ENCODE results near the gene CCDC57. TPM values are rescaled to one million over a fixed set of nuclear protein-coding genes. Genes with fewer than 3 reads are reported as not detected.

Gene CCDC57
- polyA plus RNA-seq, 1 donor: 45.6 TPM

DNA sequence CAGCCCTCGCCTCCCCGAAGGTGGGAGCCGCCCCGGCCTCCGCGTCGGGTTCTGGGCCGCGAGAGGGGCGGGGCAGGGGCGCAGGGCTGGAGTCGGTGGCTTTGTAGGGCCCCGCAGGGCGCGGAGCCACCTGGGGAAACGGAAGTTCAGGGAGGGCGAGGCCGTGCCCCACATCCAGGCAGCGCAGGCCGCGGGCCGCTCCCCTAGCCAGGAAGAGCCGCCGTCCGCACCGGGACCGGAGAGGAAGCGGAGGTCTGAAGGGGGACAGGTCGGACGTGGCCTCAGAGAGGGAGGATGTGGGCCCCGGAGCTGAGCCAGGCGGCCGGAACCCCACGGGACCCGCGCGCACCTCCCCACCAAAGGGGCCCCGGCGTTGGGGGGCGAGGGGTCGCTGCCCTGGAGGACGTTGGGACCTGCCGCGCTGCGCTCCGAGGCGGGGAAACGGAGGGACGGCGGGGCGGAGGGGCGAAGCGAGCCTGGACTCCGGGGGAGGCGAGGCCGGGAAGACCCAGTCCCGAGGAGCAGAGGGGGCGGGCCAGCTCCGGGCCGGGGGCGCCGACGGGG lies 15.7 kb upstream of the CCDC57 start:
- DNase-seq: peak; percentile 60 to 83
- no CpG with 5 or more reads among the region's 63 CpGs for WGBS (ENCODE audit: insufficient coverage, low lambda C conversion rate)
- Histone ChIP-seq H3K27me3 (ENCODE audit: control insufficient read depth, insufficient read depth, low read length) (peaks cover 14% of the 10 kb centered on the region), H3K36me3 (ENCODE audit: control insufficient read depth, insufficient read depth, low read length) (no peaks in the 10 kb centered on the region), H3K4me3 (ENCODE audit: low read length) (peak overlapping the region; percentile 59), H3K9me3 (ENCODE audit: control insufficient read depth, low read depth, low read length) (peaks cover 12% of the 10 kb centered on the region), H3K27ac (ENCODE audit: low read length) (peak overlapping the region; percentile 51), H3K4me1 (ENCODE audit: control insufficient read depth, insufficient read depth, low read length) (peaks cover 31% of the 10 kb centered on the region)

DNA sequence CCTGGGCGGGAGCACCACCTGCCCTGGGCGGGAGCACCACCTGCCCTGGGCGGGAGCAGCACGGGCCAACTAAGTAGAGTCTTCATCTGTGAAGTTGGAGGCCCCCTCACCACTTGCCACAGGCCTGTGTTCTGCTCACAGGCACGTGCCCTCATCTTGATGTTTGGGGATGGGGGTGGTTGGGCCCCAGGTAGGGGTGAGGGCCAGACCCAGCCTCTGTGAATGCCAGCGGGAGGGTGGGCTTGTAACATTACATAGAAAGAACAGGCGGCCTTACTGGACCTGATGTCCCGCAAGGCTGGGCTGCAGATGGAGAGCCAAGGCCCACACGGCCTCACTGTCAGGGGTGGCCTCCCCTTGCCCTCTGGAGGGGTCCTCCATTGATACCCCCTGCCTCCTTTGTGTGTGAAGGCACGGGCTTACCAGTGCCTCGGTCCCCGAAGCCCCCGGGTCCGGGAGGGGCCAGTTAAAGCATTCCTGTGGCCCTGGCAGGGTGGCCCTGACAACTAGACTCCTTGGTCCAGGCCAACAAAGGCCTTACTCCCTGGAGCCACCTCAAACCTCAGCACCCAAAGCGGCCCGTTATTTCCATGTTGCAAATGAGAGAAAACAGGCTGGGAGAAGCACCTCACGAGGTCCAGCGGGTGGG lies 15.1 kb upstream of the CCDC57 start:
- H3K4me1 ChIP-seq (ENCODE audit: control insufficient read depth, insufficient read depth, low read length): peaks cover 31% of the 10 kb centered on the region
- no peak for DNase-seq
- WGBS (ENCODE audit: insufficient coverage, low lambda C conversion rate): no CpG with 5 or more reads among the region's 18 CpGs
- peak overlapping the region; percentile 51 for H3K27ac ChIP-seq (ENCODE audit: low read length)
- H3K9me3 ChIP-seq (ENCODE audit: control insufficient read depth, low read depth, low read length): peaks cover 12% of the 10 kb centered on the region
- peaks cover 14% of the 10 kb centered on the region for H3K27me3 ChIP-seq (ENCODE audit: control insufficient read depth, insufficient read depth, low read length)
- H3K36me3 ChIP-seq (ENCODE audit: control insufficient read depth, insufficient read depth, low read length): no peaks in the 10 kb centered on the region
- H3K4me3 ChIP-seq (ENCODE audit: low read length): peak overlapping the region; percentile 59

DNA sequence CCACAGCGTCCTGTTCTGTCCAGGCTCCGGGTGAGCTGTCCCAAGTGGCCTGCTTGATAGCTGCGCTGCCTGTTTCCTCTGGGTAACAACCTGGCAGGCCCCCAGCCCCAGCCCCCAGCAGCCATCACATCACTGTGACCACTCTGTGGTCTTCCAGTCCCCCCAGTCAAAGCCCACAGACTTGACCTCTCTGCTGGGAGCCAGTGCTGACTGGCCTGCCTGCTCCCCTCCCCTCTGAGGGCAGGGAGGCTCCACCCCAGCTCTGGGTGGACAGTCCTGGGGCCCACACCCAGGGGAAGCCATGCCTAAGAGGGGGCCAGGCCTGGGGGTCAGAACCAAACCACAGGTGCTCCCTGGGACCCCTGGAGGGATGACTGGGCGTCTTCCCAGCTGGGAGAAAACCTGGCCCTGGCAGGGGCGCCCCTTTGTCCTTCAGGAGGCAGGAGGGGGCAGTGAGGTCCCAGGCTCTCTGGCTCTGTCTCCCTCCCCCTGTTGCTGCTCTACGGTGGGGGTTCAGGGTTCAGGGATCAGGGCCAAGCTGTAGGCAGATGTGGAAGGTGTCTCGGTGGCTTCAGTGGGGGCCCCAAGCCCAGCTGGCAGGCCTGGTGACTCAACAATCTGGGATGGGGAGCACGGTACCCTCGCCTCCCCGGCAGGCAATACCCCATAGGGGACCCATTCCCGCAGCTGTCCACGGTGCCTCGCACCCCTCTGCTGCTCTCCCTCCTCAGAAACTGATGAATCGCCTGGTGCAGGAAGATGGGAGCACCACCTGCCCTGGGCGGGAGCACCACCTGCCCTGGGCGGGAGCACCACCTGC lies 14.4 kb upstream of the CCDC57 start:
- peaks cover 27% of the 10 kb centered on the region for H3K4me1 ChIP-seq (ENCODE audit: control insufficient read depth, insufficient read depth, low read length)
- H3K9me3 ChIP-seq (ENCODE audit: control insufficient read depth, low read depth, low read length): peaks cover 12% of the 10 kb centered on the region
- H3K27me3 ChIP-seq (ENCODE audit: control insufficient read depth, insufficient read depth, low read length): peaks cover 14% of the 10 kb centered on the region
- no CpG with 5 or more reads among the region's 16 CpGs for WGBS (ENCODE audit: insufficient coverage, low lambda C conversion rate)
- H3K4me3 ChIP-seq (ENCODE audit: low read length): no peak overlapping the region
- no peak for DNase-seq
- H3K36me3 ChIP-seq (ENCODE audit: control insufficient read depth, insufficient read depth, low read length): no peaks in the 10 kb centered on the region
- H3K27ac ChIP-seq (ENCODE audit: low read length): no peak overlapping the region

DNA sequence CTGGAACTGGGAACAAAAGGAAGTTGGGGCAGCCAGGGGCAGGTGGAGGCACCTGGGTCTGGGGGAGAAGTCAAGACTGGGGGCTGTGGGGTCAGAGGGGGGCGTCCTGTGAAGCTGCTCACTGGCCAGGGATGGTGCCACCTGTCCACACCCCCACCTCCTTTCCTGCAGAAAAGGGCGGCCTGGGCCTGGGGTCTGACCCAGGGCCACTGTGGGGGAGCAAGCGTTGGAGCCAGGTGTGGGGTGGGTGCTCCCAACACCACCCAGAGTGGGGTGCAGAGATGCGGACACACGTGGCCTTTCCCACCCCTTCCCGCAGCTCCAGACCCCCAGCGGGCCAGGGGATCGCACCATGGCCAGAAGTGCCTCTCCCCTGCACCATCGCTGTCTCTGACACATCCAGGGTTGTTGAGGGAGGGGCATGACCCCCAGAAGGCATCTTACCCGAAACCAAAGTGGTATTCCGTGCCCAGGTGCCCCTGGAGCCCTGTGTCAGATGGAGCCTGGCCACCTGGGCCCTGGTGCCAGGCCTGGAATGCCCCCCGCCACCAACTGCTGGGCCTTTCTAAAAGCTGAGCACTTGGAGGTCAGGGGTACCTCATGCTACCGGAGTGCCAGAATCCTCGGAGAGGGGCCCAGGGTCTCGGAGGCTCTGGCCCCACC lies 13.6 kb upstream of the CCDC57 start:
- Histone ChIP-seq H3K36me3 (ENCODE audit: control insufficient read depth, insufficient read depth, low read length) (no peaks in the 10 kb centered on the region), H3K4me1 (ENCODE audit: control insufficient read depth, insufficient read depth, low read length) (peaks cover 22% of the 10 kb centered on the region), H3K9me3 (ENCODE audit: control insufficient read depth, low read depth, low read length) (peaks cover 12% of the 10 kb centered on the region), H3K4me3 (ENCODE audit: low read length) (no peak overlapping the region), H3K27ac (ENCODE audit: low read length) (no peak overlapping the region), H3K27me3 (ENCODE audit: control insufficient read depth, insufficient read depth, low read length) (peaks cover 14% of the 10 kb centered on the region)
- DNase-seq: no peak
- WGBS (ENCODE audit: insufficient coverage, low lambda C conversion rate): no CpG with 5 or more reads among the region's 15 CpGs

DNA sequence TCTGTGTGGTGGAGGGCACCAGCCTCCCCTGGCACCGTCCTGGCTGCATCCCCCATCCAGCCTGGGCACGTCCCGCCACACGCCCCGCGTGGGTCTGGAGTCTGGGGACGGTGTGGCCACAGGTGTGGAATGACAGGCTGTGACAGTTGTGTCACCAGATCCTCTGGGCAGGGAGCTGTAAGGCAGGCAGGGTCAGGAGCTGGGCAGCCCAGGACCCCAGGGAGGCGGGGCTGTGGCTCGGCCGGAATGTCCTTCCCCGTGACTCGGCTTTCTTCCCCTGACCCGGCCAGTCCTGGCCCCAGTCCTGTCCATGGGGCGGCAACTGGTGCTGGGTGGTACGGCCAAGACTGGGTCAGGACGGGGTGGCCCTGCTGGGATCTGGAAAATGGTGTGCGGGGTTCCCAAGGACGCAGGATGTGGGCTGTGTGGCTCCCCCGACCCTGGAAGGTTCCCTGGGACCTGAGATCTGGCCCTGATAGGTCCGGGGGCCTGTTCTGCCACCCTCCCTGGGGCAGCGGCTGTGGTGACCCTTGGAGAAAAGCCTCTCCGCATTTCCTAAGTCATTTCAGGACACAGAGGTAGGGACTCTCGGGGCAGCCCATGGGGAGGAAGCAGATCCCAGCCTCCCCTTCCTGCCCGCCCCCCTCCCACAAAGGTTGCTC lies 12.9 kb upstream of the CCDC57 start:
- no CpG with 5 or more reads among the region's 24 CpGs for WGBS (ENCODE audit: insufficient coverage, low lambda C conversion rate)
- peaks cover 17% of the 10 kb centered on the region for H3K4me1 ChIP-seq (ENCODE audit: control insufficient read depth, insufficient read depth, low read length)
- H3K4me3 ChIP-seq (ENCODE audit: low read length): no peak overlapping the region
- peaks cover 8% of the 10 kb centered on the region for H3K9me3 ChIP-seq (ENCODE audit: control insufficient read depth, low read depth, low read length)
- no peak for DNase-seq
- H3K27me3 ChIP-seq (ENCODE audit: control insufficient read depth, insufficient read depth, low read length): peaks cover 14% of the 10 kb centered on the region
- no peak overlapping the region for H3K27ac ChIP-seq (ENCODE audit: low read length)
- no peaks in the 10 kb centered on the region for H3K36me3 ChIP-seq (ENCODE audit: control insufficient read depth, insufficient read depth, low read length)

DNA sequence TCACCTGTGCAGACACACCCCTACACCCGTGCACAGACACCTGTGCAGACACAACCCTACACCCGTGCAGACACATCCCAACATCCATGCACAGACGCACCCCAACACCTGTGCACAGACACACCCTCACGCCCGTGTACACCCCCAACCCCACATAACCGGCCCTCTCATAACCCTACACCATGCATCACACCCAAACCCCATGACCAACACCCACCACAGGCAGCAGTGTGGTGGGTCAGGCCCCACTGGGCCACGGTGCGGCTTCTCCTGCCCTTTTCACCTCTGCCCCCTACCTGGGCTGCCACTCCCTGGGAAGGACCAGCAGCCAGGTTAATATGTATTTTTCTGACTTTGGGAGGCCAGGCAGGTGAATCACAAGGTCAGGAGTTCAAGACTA lies 12.0 kb upstream of the CCDC57 start:
- no CpG with 5 or more reads among the region's 8 CpGs for WGBS (ENCODE audit: insufficient coverage, low lambda C conversion rate)

DNA sequence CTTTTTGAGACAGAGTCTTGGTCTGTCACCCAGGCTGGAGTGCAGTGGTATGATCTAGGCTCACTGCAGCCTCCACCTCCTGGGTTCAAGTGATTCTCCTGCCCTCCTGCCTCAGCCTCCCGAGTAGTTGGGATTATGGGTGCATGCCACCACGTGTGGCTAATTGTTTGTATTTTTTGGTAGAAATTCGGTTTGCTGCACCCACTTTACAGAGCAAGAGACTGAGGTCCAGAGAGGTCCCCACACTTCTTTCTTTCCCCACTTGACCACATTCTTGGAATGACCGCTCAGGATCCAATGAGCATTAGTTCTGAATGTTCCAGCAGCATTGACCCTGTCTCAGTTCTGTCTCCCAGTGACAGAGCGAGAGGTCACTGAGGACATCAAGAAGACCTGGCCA lies 10.9 kb upstream of the CCDC57 start:
- H3K27me3 ChIP-seq (ENCODE audit: control insufficient read depth, insufficient read depth, low read length): peaks cover 6% of the 10 kb centered on the region
- H3K4me1 ChIP-seq (ENCODE audit: control insufficient read depth, insufficient read depth, low read length): peaks cover 4% of the 10 kb centered on the region
- no peaks in the 10 kb centered on the region for H3K36me3 ChIP-seq (ENCODE audit: control insufficient read depth, insufficient read depth, low read length)
- no CpG with 5 or more reads among the region's 5 CpGs for WGBS (ENCODE audit: insufficient coverage, low lambda C conversion rate)
- H3K9me3 ChIP-seq (ENCODE audit: control insufficient read depth, low read depth, low read length): peaks cover 3% of the 10 kb centered on the region
- no peak for DNase-seq
- no peak overlapping the region for H3K4me3 ChIP-seq (ENCODE audit: low read length)
- no peak overlapping the region for H3K27ac ChIP-seq (ENCODE audit: low read length)

More for the DNA sequence above, 12.0 kb upstream of the CCDC57 start:
- no peak overlapping the region for H3K27ac ChIP-seq (ENCODE audit: low read length)
- H3K4me1 ChIP-seq (ENCODE audit: control insufficient read depth, insufficient read depth, low read length): peaks cover 9% of the 10 kb centered on the region
- H3K4me3 ChIP-seq (ENCODE audit: low read length): no peak overlapping the region
- H3K27me3 ChIP-seq (ENCODE audit: control insufficient read depth, insufficient read depth, low read length): peaks cover 10% of the 10 kb centered on the region
- H3K9me3 ChIP-seq (ENCODE audit: control insufficient read depth, low read depth, low read length): peaks cover 3% of the 10 kb centered on the region
- H3K36me3 ChIP-seq (ENCODE audit: control insufficient read depth, insufficient read depth, low read length): no peaks in the 10 kb centered on the region
- DNase-seq: no peak

DNA sequence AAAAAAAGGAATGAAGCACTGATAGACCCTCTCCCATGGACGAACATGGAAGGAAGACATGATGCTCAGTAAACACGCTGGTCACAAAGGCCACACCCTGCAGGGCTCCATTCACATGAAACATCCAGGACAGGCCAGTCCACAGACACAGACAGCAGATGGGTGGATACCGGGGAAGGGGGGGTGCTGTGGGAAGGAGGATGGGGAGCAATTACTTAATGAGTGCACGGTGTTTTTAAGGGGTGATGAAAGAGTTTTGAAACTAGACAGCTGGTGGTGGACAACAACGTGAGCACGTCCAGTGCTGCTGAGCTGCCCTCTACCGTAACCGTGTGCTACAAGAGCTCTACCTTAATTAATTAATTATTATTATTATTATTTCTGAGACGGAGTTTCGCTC lies 10.2 kb upstream of the CCDC57 start:
- Histone ChIP-seq H3K27ac (ENCODE audit: low read length) (no peak overlapping the region), H3K4me3 (ENCODE audit: low read length) (no peak overlapping the region), H3K36me3 (ENCODE audit: control insufficient read depth, insufficient read depth, low read length) (no peaks in the 10 kb centered on the region), H3K27me3 (ENCODE audit: control insufficient read depth, insufficient read depth, low read length) (no peaks in the 10 kb centered on the region), H3K4me1 (ENCODE audit: control insufficient read depth, insufficient read depth, low read length) (peaks cover 1% of the 10 kb centered on the region), H3K9me3 (ENCODE audit: control insufficient read depth, low read depth, low read length) (peaks cover 3% of the 10 kb centered on the region)
- WGBS (ENCODE audit: insufficient coverage, low lambda C conversion rate): no CpG with 5 or more reads among the region's 10 CpGs
- DNase-seq: no peak

DNA sequence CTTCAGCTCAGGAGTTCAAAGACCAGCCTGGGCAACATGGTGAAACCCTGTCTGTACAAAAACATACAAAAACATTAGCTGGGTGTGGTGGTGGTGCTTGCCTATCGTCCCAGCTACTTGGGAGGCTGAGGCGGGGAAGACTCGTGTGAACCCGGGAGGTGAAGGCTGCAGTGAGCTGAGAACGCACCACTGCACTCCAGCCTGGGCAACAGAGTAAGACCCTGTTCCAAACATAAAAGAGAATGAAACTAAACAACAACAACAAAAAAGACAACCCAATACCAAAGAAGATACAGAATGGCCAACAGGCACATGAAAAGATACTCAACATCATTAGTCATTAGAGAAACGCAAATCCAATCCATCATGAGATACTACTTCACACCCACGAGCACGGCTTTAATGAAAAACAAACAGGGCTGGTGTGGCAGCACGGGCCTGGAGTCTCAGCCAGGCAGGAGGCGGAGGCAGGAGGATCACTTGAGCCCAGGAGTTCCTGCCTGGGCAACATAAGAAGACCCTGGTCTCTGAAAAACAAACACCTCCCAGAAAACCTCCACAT lies 8.8 kb upstream of the CCDC57 start:
- H3K27me3 ChIP-seq (ENCODE audit: control insufficient read depth, insufficient read depth, low read length): no peaks in the 10 kb centered on the region
- no peak overlapping the region for H3K27ac ChIP-seq (ENCODE audit: low read length)
- no peaks in the 10 kb centered on the region for H3K36me3 ChIP-seq (ENCODE audit: control insufficient read depth, insufficient read depth, low read length)
- H3K4me1 ChIP-seq (ENCODE audit: control insufficient read depth, insufficient read depth, low read length): no peaks in the 10 kb centered on the region
- no peak for DNase-seq
- peaks cover 3% of the 10 kb centered on the region for H3K9me3 ChIP-seq (ENCODE audit: control insufficient read depth, low read depth, low read length)
- WGBS (ENCODE audit: insufficient coverage, low lambda C conversion rate): no CpG with 5 or more reads among the region's 10 CpGs
- no peak overlapping the region for H3K4me3 ChIP-seq (ENCODE audit: low read length)

All from large intestine (tissue), 3 donors.